Measurements from ENCODE around the gene NAV2.

The NAV2 gene

DNA sequence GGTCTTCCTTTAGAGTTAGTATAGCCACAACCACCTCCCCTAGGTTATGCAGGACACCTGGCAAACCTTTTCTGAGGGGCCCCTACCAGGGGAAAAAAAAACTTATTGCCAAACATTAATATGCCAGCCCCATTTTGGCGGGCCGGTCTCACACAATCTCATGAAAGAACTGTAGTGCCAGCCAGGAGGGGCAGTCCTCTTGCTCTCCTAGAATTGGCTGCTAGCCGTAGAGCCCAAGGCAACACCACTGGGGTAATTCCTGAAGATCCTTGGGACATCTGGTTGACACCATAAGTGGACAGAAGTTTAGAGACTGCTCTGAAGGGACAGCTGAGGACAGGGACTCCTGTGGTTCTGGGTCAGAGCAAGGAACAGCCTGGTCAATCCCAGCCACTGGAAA lies 24.2 kb downstream of the NAV2 start:
- H3K9me3 ChIP-seq (ENCODE audit: control insufficient read depth, insufficient read depth, low read length), result no peaks in the 10 kb centered on the region
- no peaks in the 10 kb centered on the region for H3K36me3 ChIP-seq (ENCODE audit: insufficient read depth, low read length)
- H3K4me1 ChIP-seq (ENCODE audit: insufficient read depth, low read length), result peaks cover 19% of the 10 kb centered on the region
- H3K9ac ChIP-seq (ENCODE audit: low read depth, low read length), result no peak overlapping the region

DNA sequence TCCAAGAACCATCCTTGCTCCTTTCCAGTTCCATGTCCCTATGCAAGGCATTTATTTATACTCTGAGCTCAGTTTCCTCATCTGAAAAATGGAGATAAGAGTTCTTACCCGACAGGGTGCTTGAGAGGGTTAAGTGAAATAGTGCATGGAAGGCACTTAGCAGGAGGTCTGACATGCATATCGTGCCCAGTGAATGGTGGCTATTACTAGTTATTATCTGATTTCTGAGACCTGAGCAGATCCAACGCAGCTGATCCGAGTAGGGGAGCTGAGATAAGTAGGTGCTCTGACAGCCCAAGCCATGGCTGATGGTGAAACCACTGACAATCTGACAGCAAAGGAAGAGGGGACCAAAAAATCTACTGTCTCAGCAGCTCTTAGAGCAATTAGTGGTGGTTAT lies 24.9 kb downstream of the NAV2 start:
- Histone ChIP-seq H3K36me3 (ENCODE audit: insufficient read depth, low read length) (no peaks in the 10 kb centered on the region), H3K9me3 (ENCODE audit: control insufficient read depth, insufficient read depth, low read length) (no peaks in the 10 kb centered on the region), H3K9ac (ENCODE audit: low read depth, low read length) (no peak overlapping the region), H3K4me1 (ENCODE audit: insufficient read depth, low read length) (peaks cover 19% of the 10 kb centered on the region)

DNA sequence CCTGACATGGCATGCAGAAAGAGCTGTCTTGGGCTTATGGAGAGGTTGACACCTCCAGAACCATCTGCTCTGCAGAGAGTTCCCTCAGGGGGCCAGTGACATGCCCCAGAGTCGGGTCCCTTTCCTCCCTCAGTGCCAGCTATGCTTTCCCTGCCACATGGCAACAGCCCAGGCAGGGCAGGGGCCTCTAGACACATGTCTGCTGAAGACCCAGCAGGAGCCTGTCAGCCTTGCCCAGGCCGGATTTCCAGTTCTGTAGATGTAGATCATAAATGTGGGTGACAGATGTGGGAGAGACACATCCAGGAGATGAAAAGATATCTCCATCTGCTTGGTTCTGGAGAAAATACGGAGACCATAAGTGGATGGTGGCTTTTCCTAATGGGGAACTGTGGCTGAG lies 25.5 kb downstream of the NAV2 start:
- peaks cover 19% of the 10 kb centered on the region for H3K4me1 ChIP-seq (ENCODE audit: insufficient read depth, low read length)
- H3K9ac ChIP-seq (ENCODE audit: low read depth, low read length), result no peak overlapping the region
- no peaks in the 10 kb centered on the region for H3K36me3 ChIP-seq (ENCODE audit: insufficient read depth, low read length)
- no peaks in the 10 kb centered on the region for H3K9me3 ChIP-seq (ENCODE audit: control insufficient read depth, insufficient read depth, low read length)

DNA sequence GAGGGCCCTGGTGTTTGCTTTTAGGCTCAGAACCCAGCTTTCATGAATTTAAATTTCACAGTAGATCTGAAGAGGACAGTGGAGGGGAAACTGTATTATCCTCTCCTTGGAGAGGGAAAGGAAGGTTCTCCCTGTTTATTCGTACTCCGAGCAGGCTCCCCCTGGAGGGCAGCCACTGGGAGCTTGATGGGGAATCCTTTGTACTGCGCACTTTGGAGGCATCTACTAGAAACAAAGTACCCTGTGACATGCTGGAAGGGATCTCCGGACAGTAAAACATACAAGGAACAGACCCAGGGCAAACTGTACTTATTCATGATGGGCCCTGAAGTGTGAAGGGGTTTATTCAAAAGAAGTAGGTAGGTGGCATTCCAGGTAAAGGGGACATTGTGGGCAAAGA lies 27.2 kb downstream of the NAV2 start:
- Histone ChIP-seq H3K36me3 (ENCODE audit: insufficient read depth, low read length) (no peaks in the 10 kb centered on the region), H3K4me1 (ENCODE audit: insufficient read depth, low read length) (peaks cover 19% of the 10 kb centered on the region), H3K9me3 (ENCODE audit: control insufficient read depth, insufficient read depth, low read length) (no peaks in the 10 kb centered on the region), H3K9ac (ENCODE audit: low read depth, low read length) (no peak overlapping the region)

DNA sequence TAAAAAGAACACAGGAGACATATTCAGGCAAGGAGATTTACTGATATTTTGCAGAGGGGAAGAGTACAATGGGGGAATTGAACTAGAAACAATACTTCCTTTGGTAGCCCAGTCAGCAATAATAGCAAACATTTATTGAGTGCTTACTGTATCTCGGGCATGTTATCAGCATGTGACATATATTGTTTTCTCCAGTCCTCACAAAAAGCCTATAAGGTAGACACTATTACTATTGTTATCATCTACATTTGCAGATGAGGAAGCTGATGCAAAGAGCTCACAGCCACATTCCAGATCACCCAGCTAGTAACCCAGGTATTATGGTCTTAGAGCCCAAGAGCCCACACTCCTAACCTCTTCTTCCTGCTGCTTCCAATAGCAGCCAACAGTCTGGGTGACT lies 27.9 kb downstream of the NAV2 start:
- Histone ChIP-seq H3K36me3 (ENCODE audit: insufficient read depth, low read length) (no peaks in the 10 kb centered on the region), H3K9me3 (ENCODE audit: control insufficient read depth, insufficient read depth, low read length) (no peaks in the 10 kb centered on the region), H3K4me1 (ENCODE audit: insufficient read depth, low read length) (peaks cover 19% of the 10 kb centered on the region), H3K9ac (ENCODE audit: low read depth, low read length) (no peak overlapping the region)

DNA sequence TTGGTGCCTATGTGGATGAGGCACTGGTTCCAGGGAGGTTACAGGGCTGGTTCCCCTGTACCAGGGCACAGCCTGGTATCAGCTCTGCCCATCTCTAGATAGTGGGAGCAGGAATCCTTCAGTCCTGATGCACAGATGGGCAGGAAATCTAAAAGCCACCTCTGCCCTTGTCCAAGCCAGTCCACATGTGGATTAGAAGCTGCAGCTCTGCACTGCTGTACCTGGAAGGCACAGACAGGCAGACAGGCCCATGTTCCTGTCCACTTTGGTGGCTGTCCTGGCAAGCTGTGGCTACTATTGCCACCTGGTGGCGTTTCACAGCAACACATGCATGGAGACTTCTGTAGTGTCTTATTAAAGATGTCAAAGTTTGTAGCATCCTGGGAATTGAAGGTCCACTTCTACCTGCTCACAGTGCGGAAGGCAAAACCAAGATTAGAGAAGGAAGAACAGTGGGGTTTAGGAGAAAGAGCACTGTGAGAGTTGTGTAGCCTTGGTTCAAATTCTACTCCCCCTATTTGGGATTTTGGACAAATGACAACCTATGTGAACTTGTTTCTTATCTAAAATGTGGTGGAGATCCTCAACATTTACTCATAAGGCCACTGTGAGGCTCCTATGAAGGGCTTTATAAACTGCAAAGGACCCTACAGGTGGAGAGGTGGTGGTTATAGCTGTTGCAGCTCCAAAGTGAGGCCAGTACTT lies 30.1 kb downstream of the NAV2 start:
- Histone ChIP-seq H3K36me3 (ENCODE audit: insufficient read depth, low read length) (no peaks in the 10 kb centered on the region), H3K4me1 (ENCODE audit: insufficient read depth, low read length) (peaks cover 19% of the 10 kb centered on the region), H3K9me3 (ENCODE audit: control insufficient read depth, insufficient read depth, low read length) (no peaks in the 10 kb centered on the region)

DNA sequence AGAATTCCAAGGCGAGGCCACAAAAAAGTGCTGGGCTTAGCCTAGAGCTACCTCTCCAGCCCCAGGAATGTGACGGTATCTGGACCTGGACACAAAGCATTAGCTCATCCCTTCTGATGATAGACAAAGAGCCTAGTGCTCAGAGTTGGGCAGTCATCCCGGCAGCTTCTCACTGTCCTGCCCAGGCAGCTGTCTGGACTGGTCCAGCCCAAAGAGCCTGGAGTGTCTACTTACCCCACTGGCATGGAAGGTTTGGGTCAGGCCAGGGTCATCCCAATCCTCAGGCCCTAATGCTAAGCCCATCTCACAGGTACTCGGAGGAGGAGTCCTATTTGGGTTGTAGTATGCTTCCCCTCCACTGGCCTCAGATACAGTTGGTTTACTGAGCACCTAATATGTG lies 31.0 kb downstream of the NAV2 start:
- Histone ChIP-seq H3K36me3 (ENCODE audit: insufficient read depth, low read length) (no peaks in the 10 kb centered on the region), H3K9ac (ENCODE audit: low read depth, low read length) (no peak overlapping the region), H3K9me3 (ENCODE audit: control insufficient read depth, insufficient read depth, low read length) (no peaks in the 10 kb centered on the region), H3K4me1 (ENCODE audit: insufficient read depth, low read length) (peaks cover 19% of the 10 kb centered on the region)

More for the DNA sequence above, 30.1 kb downstream of the NAV2 start:
- H3K9ac ChIP-seq (ENCODE audit: low read depth, low read length), result no peak overlapping the region

DNA sequence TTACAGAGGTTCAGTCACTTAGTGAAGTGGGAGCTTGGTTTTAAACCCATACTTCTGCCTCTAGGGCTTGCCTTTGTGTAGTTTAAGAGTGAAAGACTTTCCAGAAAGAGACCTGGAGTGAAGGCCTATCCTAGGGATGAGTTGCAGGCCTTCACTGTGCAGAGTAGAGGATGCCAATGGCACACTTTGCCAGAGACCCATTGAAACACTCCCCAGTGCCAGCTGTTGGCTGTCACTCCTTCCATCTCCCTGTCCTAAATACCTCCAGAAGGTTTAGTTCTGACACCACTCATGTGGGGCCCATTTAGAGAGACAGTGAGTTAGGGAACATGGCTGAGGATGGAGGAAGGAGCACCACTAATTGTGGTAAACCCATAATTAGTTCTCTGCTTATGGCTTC lies 31.5 kb downstream of the NAV2 start:
- Histone ChIP-seq H3K9me3 (ENCODE audit: control insufficient read depth, insufficient read depth, low read length) (no peaks in the 10 kb centered on the region), H3K9ac (ENCODE audit: low read depth, low read length) (no peak overlapping the region), H3K4me1 (ENCODE audit: insufficient read depth, low read length) (peaks cover 17% of the 10 kb centered on the region), H3K36me3 (ENCODE audit: insufficient read depth, low read length) (no peaks in the 10 kb centered on the region)

DNA sequence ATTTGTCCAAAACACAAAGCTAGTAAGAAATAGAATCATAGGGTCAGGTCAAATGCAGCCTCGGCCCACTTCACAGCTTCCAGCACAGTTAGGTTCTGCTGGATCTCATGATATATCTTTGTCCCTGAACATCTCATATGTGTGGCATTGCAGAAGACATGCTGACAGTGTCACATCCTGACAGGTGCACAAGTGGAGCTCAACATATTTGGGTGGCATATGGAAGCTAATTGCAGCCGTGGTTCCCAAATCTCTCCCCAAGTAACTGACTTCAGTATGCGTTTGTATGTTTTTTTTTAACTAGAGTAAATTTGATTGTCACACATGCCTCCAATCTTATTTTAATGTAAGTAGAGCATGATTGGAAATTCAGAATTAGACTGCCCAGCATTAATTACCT lies 33.4 kb downstream of the NAV2 start:
- H3K9me3 ChIP-seq (ENCODE audit: control insufficient read depth, insufficient read depth, low read length), result no peaks in the 10 kb centered on the region
- no peaks in the 10 kb centered on the region for H3K36me3 ChIP-seq (ENCODE audit: insufficient read depth, low read length)
- H3K9ac ChIP-seq (ENCODE audit: low read depth, low read length), result no peak overlapping the region
- H3K4me1 ChIP-seq (ENCODE audit: insufficient read depth, low read length), result no peaks in the 10 kb centered on the region

DNA sequence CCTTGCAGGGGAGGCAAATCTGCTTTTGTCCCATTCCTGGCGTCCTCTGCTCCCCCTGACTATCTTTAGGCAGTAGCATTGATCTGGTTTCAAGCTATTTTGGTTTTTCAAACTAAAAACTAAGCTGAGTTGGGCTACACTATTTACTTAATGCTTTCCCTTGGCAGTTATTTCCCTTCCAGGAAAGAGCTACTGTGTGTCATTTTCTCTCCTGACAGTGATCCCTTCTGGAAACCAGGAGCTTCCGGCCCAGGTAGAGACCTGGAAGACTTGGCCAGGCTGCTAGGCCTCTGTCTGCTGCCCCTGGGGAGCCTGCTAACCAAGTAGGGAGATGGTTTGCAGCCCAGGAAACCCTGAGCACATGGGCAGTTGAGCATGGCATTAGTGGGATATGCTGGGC lies 35.0 kb downstream of the NAV2 start:
- Histone ChIP-seq H3K36me3 (ENCODE audit: insufficient read depth, low read length) (no peaks in the 10 kb centered on the region), H3K4me1 (ENCODE audit: insufficient read depth, low read length) (no peaks in the 10 kb centered on the region)

DNA sequence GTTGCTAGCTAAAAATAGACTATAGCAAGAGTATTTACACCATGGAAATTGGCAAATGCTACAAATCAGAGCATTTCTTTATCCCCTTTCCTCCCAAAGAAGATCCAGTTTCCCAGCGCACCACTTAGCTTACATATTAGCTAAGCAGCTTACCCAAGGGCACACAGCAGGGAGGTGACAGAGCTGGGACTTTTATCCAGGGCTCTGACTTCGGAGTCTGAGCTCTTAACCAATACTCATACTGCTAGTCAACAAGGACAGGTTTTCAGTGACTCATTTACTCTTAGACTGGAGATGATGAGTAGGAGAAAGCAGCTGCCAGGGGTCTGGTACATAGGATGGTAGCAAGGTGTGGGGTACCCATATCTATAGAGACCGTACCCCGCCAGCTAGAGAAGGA lies 38.4 kb downstream of the NAV2 start:
- H3K9me3 ChIP-seq (ENCODE audit: control insufficient read depth, insufficient read depth, low read length), result no peaks in the 10 kb centered on the region
- H3K36me3 ChIP-seq (ENCODE audit: insufficient read depth, low read length), result no peaks in the 10 kb centered on the region
- H3K4me1 ChIP-seq (ENCODE audit: insufficient read depth, low read length), result peaks cover 16% of the 10 kb centered on the region
- H3K9ac ChIP-seq (ENCODE audit: low read depth, low read length), result no peak overlapping the region

More for the DNA sequence above, 35.0 kb downstream of the NAV2 start:
- H3K9me3 ChIP-seq (ENCODE audit: control insufficient read depth, insufficient read depth, low read length), result no peaks in the 10 kb centered on the region
- no peak overlapping the region for H3K9ac ChIP-seq (ENCODE audit: low read depth, low read length)

DNA sequence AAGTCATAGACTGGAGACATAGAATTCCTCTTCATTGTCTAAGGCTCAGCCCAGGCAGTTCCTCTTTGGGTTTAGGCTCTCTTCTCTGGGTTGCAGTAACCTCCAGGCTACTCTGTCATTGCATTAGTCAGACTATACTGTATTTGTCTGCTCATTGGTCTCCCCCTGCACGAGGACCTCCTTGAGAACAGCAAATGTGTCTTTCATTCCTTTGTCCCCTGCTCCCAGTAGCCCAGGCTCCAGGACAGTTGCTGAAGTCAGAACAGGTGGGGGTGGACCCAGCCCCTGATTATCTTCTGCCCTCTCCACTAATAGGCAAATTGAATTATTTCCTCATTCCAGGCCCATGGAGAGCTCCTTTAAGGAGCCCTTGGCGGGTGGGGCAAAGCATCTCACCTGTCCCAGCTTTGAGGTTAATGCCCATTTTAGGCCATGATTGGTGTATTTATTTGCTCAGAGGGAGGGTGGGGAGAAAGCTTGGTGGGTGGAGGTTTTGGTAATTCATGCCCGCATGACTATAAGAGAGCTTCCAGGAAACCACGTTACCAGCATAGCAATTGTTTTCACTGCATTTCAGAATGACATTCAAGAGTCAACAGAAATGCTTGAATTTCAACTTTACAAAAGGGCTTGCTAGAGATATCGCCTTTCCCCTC lies 40.9 kb downstream of the NAV2 start:
- H3K9ac ChIP-seq (ENCODE audit: low read depth, low read length), result no peak overlapping the region
- H3K9me3 ChIP-seq (ENCODE audit: control insufficient read depth, insufficient read depth, low read length), result no peaks in the 10 kb centered on the region

DNA sequence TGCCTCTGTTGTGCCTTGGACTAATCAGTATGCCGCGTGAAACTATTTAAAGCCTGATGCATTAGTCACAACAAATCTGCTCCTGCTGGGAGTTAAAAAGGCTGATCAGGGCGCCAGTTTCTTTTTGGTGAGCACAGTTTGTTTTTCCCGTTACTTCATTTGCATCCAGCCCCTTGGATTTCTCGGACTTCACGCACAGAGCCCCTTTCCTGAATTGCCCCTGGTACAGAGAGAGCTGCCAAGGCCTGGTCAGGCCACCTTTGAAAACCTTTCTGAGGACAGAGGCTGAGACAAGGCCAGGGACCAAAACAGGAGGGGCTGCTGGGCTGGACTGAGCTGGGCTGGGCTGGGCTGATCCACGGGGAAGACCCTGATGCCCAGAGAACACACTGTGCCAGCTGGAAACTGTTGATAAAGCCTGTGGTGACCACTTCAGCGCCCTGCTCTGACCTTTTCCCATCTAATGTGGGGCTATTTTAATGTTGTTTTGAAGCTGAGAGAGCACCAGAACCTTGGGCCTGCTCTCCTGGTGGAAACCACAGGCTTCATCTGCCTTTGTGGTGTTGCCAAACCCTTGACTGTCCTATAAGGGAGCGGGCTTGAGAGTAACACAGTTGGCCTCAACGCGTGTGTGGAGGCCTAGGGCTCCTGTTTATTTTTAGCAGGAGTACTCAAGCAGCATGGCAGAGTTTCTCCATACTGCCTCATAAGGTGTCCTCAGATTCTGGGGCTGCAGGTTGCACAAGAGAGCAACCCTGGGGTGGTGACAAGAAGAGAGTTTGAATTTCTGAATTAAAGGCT lies 44.2 kb downstream of the NAV2 start:
- H3K9me3 ChIP-seq (ENCODE audit: control insufficient read depth, insufficient read depth, low read length), result no peaks in the 10 kb centered on the region
- no peaks in the 10 kb centered on the region for H3K36me3 ChIP-seq (ENCODE audit: insufficient read depth, low read length)
- no peak overlapping the region for H3K9ac ChIP-seq (ENCODE audit: low read depth, low read length)
- H3K4me1 ChIP-seq (ENCODE audit: insufficient read depth, low read length), result peaks cover 25% of the 10 kb centered on the region

More for the DNA sequence above, 40.9 kb downstream of the NAV2 start:
- H3K4me1 ChIP-seq (ENCODE audit: insufficient read depth, low read length), result peaks cover 22% of the 10 kb centered on the region
- H3K36me3 ChIP-seq (ENCODE audit: insufficient read depth, low read length), result no peaks in the 10 kb centered on the region

DNA sequence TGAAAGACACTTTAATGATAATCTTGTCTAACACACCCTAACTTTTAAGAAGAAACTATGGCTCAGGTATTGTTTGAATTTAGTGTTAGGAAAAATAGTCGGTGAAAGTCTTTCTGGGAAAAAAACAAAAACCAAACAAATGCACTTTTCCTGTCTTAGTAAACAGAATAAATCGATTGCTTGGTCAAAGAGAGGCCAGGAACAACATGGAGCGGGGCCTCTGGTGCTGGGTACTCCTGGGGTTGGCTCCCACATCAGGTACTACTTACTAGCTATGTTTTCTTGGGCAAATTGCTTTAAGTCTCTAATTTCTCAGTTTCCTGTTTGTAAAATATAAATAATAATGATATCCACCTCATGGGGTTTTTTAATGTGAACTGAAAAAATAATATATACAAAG lies 46.8 kb downstream of the NAV2 start:
- Histone ChIP-seq H3K9ac (ENCODE audit: low read depth, low read length) (no peak overlapping the region), H3K36me3 (ENCODE audit: insufficient read depth, low read length) (no peaks in the 10 kb centered on the region), H3K9me3 (ENCODE audit: control insufficient read depth, insufficient read depth, low read length) (no peaks in the 10 kb centered on the region), H3K4me1 (ENCODE audit: insufficient read depth, low read length) (peaks cover 18% of the 10 kb centered on the region)

DNA sequence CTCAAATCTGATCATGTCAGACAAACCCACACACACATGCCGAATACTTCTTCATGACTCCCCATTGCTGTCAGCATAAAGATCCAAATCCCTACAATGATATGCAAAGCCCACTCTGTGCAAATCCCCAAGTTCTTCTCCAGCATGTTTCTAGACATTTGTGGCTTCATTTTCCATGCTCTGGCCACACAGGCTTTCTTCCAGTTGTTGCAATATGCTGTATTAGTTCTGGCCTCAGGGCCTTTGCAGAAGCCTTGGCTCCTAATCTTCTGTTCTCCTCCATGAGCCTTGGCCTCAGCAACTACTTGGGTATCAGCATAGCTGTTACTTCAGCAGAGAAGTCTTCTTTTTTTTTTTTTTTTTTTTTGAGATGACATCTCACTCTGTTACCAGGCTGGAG lies 49.6 kb downstream of the NAV2 start:
- H3K4me1 ChIP-seq (ENCODE audit: insufficient read depth, low read length), result peaks cover 3% of the 10 kb centered on the region; the same call in 1 of the 2 replicates
- no peaks in the 10 kb centered on the region for H3K9me3 ChIP-seq (ENCODE audit: control insufficient read depth, insufficient read depth, low read length)
- H3K9ac ChIP-seq (ENCODE audit: low read depth, low read length), result no peak overlapping the region
- no peaks in the 10 kb centered on the region for H3K36me3 ChIP-seq (ENCODE audit: insufficient read depth, low read length)

Measured in ES-I3 (cell line).